Glutamatergic neuron (in vitro differentiated cells): Measurements from ENCODE around the gene ADAM8. TPM values are rescaled to one million over a fixed set of nuclear protein-coding genes. Genes with fewer than 3 reads are reported as not detected.

Experiments used
- DNase-seq: peaks from one replicate; pipeline ENCODE4 v3.0.0; 2022
- H3K27ac Mint-ChIP-seq: one replicate; pipeline ENCODE4 v1.8.0; 2020; ENCODE audit warnings: mild to moderate bottlenecking, mixed read lengths, inconsistent platforms; ENCODE audit not compliant: unreplicated experiment
- H3K27me3 Mint-ChIP-seq: one replicate; pipeline ENCODE4 v1.8.0; 2020; ENCODE audit warnings: mild to moderate bottlenecking, moderate library complexity, mixed read lengths, inconsistent platforms; ENCODE audit not compliant: unreplicated experiment
- H3K36me3 Mint-ChIP-seq: one replicate; pipeline ENCODE4 v1.8.0; 2020; ENCODE audit warnings: mild to moderate bottlenecking, mixed read lengths, inconsistent platforms; ENCODE audit not compliant: unreplicated experiment
- H3K4me1 Mint-ChIP-seq: one replicate; pipeline ENCODE4 v1.8.0; 2020; ENCODE audit warnings: mild to moderate bottlenecking, low read depth, mixed read lengths, inconsistent platforms; ENCODE audit not compliant: unreplicated experiment
- H3K4me3 Mint-ChIP-seq: one replicate; pipeline ENCODE4 v1.8.0; 2020; ENCODE audit warnings: mild to moderate bottlenecking, mixed read lengths, inconsistent platforms; ENCODE audit not compliant: unreplicated experiment
- H3K9me3 Mint-ChIP-seq: one replicate; pipeline ENCODE4 v1.8.0; 2020; ENCODE audit warnings: mild to moderate bottlenecking, moderate library complexity, mixed read lengths, inconsistent platforms; ENCODE audit not compliant: unreplicated experiment
- CTCF ChIP-seq: fragments of 200-600 bp; sonication (generic); IDR thresholded peaks from one replicate; pipeline ENCODE4 v1.5.0; 2021; ENCODE audit not compliant: partially characterized antibody, unreplicated experiment
- total RNA-seq: library from RNA; stranded (reverse); fragmentation: NEBNext Ultra II Directional; extraction: Animal tissue kit (Norgen Biotek cat#: 25700); gene quantifications from one replicate; pipeline ENCODE4 v1.2.1, GENCODE V29; 2021; ENCODE audit not compliant: unreplicated experiment

ADAM8 gene
- total RNA-seq, 1 donor from 2014 or later = 5.4 TPM

- Mint-ChIP-seq H3K36me3 (peaks cover 8% of the 10 kb centered on the region), H3K27ac (no peak overlapping the region), H3K27me3 (no peaks in the 10 kb centered on the region), H3K4me3 (no peak overlapping the region), H3K4me1 (peaks cover 1% of the 10 kb centered on the region), H3K9me3 (peaks cover 3% of the 10 kb centered on the region)
- no peak for TF ChIP-seq CTCF
- no peak for DNase-seq
These were observed 16.5 kb upstream of the ADAM8 start for GRCh38 chr10:133292919-133293809.

GRCh38 chr10:133289761-133290160 lies 13.1 kb upstream of the ADAM8 start:
- Mint-ChIP-seq H3K9me3 (peaks cover 4% of the 10 kb centered on the region), H3K4me3 (no peak overlapping the region), H3K27me3 (no peaks in the 10 kb centered on the region), H3K36me3 (peaks cover 8% of the 10 kb centered on the region), H3K4me1 (peaks cover 1% of the 10 kb centered on the region), H3K27ac (no peak overlapping the region)
- no peak for DNase-seq
- no peak for TF ChIP-seq CTCF

- no peak overlapping the region for H3K4me3 Mint-ChIP-seq
- H3K9me3 Mint-ChIP-seq = peaks cover 4% of the 10 kb centered on the region
- DNase-seq = no peak
- peaks cover 1% of the 10 kb centered on the region for H3K4me1 Mint-ChIP-seq
- H3K27ac Mint-ChIP-seq = no peak overlapping the region
- H3K36me3 Mint-ChIP-seq = peaks cover 8% of the 10 kb centered on the region
- H3K27me3 Mint-ChIP-seq = peaks cover 1% of the 10 kb centered on the region
- no peak for TF ChIP-seq CTCF
These were observed 11.3 kb upstream of the ADAM8 start for GRCh38 chr10:133287832-133288500.

GRCh38 chr10:133286366-133286765 lies 9.7 kb upstream of the ADAM8 start:
- peaks cover 1% of the 10 kb centered on the region for H3K27me3 Mint-ChIP-seq
- H3K9me3 Mint-ChIP-seq = peaks cover 4% of the 10 kb centered on the region
- no peak overlapping the region for H3K4me3 Mint-ChIP-seq
- peaks cover 1% of the 10 kb centered on the region for H3K4me1 Mint-ChIP-seq
- no peak for TF ChIP-seq CTCF
- no peak for DNase-seq
- peaks cover 8% of the 10 kb centered on the region for H3K36me3 Mint-ChIP-seq
- no peak overlapping the region for H3K27ac Mint-ChIP-seq

- TF ChIP-seq CTCF = no peak
- Mint-ChIP-seq H3K36me3 (peaks cover 4% of the 10 kb centered on the region), H3K27ac (no peak overlapping the region), H3K9me3 (peaks cover 4% of the 10 kb centered on the region), H3K27me3 (peaks cover 1% of the 10 kb centered on the region), H3K4me3 (no peak overlapping the region), H3K4me1 (no peaks in the 10 kb centered on the region)
- no peak for DNase-seq
These were observed 8.5 kb upstream of the ADAM8 start for GRCh38 chr10:133285217-133285616.
